GM23248 (cell line): ENCODE results near the gene OR10P1.

Source experiments
- EZH2 ChIP-seq: fragments of 200-600 bp; sonication (generic); IDR thresholded peaks from 2 replicates; pipeline ENCODE4 v1.6.1; 2018; ENCODE audit warnings: antibody characterized with exemption, mild to moderate bottlenecking; ENCODE audit not compliant: insufficient read depth, poor library complexity, severe bottlenecking
- EZH2phosphoT487 ChIP-seq: fragments of 200-600 bp; sonication (generic); IDR thresholded peaks from 2 replicates; pipeline ENCODE4 v1.6.1; 2018; ENCODE audit warnings: antibody characterized with exemption, moderate library complexity, mild to moderate bottlenecking, low read depth; ENCODE audit not compliant: insufficient read depth

GRCh38 chr12:55682087-55682796, 45.5 kb downstream of the OR10P1 start:
- no peak for TF ChIP-seq EZH2phosphoT487
- TF ChIP-seq EZH2 = no peak
